ENCODE data around the gene RAPGEF6.
"Not testable (repeated sequence)": the region's sequence is repeated elsewhere in the genome, so short reads cannot be mapped to it uniquely, and the experiment has no call there.

The RAPGEF6 gene

GRCh38 chr5:131413605-131414559 is 221.1 kb downstream of the RAPGEF6 start:
- H3K4me3 ChIP-seq (ENCODE audit: low read depth, low read length), result no peak overlapping the region
- TF ChIP-seq, protein P1, sequence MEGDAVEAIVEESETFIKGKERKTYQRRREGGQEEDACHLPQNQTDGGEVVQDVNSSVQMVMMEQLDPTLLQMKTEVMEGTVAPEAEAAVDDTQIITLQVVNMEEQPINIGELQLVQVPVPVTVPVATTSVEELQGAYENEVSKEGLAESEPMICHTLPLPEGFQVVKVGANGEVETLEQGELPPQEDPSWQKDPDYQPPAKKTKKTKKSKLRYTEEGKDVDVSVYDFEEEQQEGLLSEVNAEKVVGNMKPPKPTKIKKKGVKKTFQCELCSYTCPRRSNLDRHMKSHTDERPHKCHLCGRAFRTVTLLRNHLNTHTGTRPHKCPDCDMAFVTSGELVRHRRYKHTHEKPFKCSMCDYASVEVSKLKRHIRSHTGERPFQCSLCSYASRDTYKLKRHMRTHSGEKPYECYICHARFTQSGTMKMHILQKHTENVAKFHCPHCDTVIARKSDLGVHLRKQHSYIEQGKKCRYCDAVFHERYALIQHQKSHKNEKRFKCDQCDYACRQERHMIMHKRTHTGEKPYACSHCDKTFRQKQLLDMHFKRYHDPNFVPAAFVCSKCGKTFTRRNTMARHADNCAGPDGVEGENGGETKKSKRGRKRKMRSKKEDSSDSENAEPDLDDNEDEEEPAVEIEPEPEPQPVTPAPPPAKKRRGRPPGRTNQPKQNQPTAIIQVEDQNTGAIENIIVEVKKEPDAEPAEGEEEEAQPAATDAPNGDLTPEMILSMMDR (IDR thresholded peaks at IDR 0.05; ENCODE audit: low read depth, low read length), result no peak

- no peak overlapping the region for H3K4me3 ChIP-seq (ENCODE audit: low read depth, low read length)
- TF ChIP-seq, protein P1 (IDR thresholded peaks at IDR 0.05; ENCODE audit: low read depth, low read length), result no peak
Measured at GRCh38 chr5:131406975-131407638, 227.9 kb downstream of the RAPGEF6 start.

- no peak overlapping the region for H3K4me3 ChIP-seq (ENCODE audit: low read depth, low read length)
- TF ChIP-seq, protein P1 (IDR thresholded peaks at IDR 0.05; ENCODE audit: low read depth, low read length), result no peak
Measured at GRCh38 chr5:131406076-131406475, 229.0 kb downstream of the RAPGEF6 start.

GRCh38 chr5:131405674-131406073 is 229.4 kb downstream of the RAPGEF6 start:
- TF ChIP-seq, protein P1 (IDR thresholded peaks at IDR 0.05; ENCODE audit: low read depth, low read length), result no peak
- no peak overlapping the region for H3K4me3 ChIP-seq (ENCODE audit: low read depth, low read length)

DNA sequence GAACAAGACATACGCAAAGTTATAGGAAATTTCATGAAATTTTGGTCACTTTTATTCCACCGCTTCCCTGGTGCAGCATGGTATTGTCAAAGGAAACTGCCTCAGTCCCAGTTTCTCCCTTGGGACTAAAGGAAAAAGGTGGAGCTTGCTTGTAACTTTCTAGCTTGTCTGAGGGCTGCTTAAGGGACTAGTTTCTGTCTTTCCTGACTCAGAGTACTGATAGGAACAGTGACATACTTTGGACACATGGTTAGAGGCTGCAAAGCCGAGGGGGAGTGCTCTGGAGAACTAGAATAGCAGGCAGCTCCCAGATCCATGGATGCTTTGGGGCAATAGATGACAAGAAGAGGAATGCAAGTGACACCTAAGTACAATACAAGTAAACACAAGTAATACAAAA is 234.4 kb downstream of the RAPGEF6 start:
- H3K4me3 ChIP-seq (ENCODE audit: low read depth, low read length), result no peak overlapping the region
- TF ChIP-seq, protein P1 (IDR thresholded peaks at IDR 0.05; ENCODE audit: low read depth, low read length), result no peak

DNA sequence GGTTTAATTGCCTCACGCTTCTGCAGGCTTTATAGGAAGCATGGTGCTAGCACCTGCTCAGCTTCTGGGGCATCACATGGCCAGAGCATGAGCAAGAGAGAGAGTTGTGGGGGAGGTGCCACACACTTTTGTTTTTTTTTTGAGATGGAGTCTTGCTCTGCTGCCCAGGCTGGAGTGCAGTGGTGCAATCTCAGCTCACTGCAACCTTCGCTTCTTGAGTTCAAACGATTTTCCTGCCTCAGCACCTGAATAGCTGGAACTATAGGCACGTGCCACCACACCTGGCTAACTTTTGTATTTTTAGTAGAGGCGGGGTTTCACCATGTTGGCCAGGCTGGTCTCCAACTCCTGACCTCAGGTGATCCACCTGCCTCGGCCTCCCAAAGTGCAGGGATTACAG is 236.0 kb downstream of the RAPGEF6 start:
- H3K4me3 ChIP-seq (ENCODE audit: low read depth, low read length), result not testable (repeated sequence)

- no peak overlapping the region for H3K4me3 ChIP-seq (ENCODE audit: low read depth, low read length)
- TF ChIP-seq, protein P1 (IDR thresholded peaks at IDR 0.05; ENCODE audit: low read depth, low read length), result no peak
Measured at GRCh38 chr5:131396630-131397273, 238.3 kb downstream of the RAPGEF6 start.

All from WI38 (cell line).